WTC11 (cell line): ENCODE data around the gene MMP13.
A peak's percentile ranks its signal among the peaks of the same experiment; 100 is the strongest.

ENCODE experiments used
- CBFB ChIP-seq: sonication (generic); formaldehyde crosslinking; IDR thresholded peaks from 2 replicates; pipeline ENCODE4 v1.8.1; 2022; ENCODE audit warnings: mild to moderate bottlenecking, low read depth, missing genetic modification reagents
- FOXK1 ChIP-seq: sonication (generic); formaldehyde crosslinking; IDR thresholded peaks from 2 replicates; pipeline ENCODE4 v1.8.0; 2022; ENCODE audit warnings: mild to moderate bottlenecking, moderate library complexity, missing genetic modification reagents
- IRF2 ChIP-seq: sonication (generic); formaldehyde crosslinking; IDR thresholded peaks from 2 replicates; pipeline ENCODE4 v1.8.0; 2022; ENCODE audit warnings: low read depth, missing genetic modification reagents, borderline replicate concordance
- NR3C1 ChIP-seq: sonication (generic); formaldehyde crosslinking; conservative IDR thresholded peaks from 2 replicates; pipeline ENCODE4 v1.8.1; 2023; ENCODE audit warnings: low read depth, mild to moderate bottlenecking, missing genetic modification reagents
- ZNF138 ChIP-seq: sonication (generic); formaldehyde crosslinking; conservative IDR thresholded peaks from 2 replicates; pipeline ENCODE4 v1.8.1; 2022; ENCODE audit warnings: mild to moderate bottlenecking, moderate library complexity, missing genetic modification reagents
- TF ChIP-seq, protein P1 (sequence below): sonication (generic); formaldehyde crosslinking; IDR thresholded peaks from 2 replicates; pipeline ENCODE4 v1.8.1; 2023; ENCODE audit warnings: mild to moderate bottlenecking, missing genetic modification reagents, moderate library complexity
- TF ChIP-seq, protein P2 (sequence below): fragments of 200-600 bp; IDR thresholded peaks from 2 replicates; pipeline ENCODE4 v1.8.0; 2022; ENCODE audit warnings: antibody characterized with exemption
- TF ChIP-seq, protein P3 (sequence below): sonication (generic); formaldehyde crosslinking; IDR thresholded peaks from 2 replicates; pipeline ENCODE4 v1.8.1; 2022; ENCODE audit warnings: mild to moderate bottlenecking, moderate library complexity, missing genetic modification reagents
- TF ChIP-seq, protein P4 (sequence below): sonication (generic); formaldehyde crosslinking; IDR thresholded peaks from 2 replicates; pipeline ENCODE4 v1.8.0; 2023; ENCODE audit warnings: mild to moderate bottlenecking, missing genetic modification reagents
- TF ChIP-seq, protein P5 (sequence below): sonication (generic); formaldehyde crosslinking; IDR thresholded peaks from 2 replicates; pipeline ENCODE4 v1.8.0; 2023; ENCODE audit warnings: missing genetic modification reagents, mild to moderate bottlenecking, borderline replicate concordance
- TF ChIP-seq, protein P6 (sequence below): sonication (generic); formaldehyde crosslinking; IDR thresholded peaks from 2 replicates; pipeline ENCODE4 v1.8.0; 2022; ENCODE audit warnings: mild to moderate bottlenecking, missing genetic modification reagents
- TF ChIP-seq, protein P7 (sequence below): fragments of 250-450 bp; sonication (Bioruptor Pico); IDR thresholded peaks from 2 replicates; pipeline ENCODE4 v1.9.0; 2021; ENCODE audit warnings: mild to moderate bottlenecking
- TF ChIP-seq, protein P8 (sequence below): sonication (generic); formaldehyde crosslinking; IDR thresholded peaks from 2 replicates; pipeline ENCODE4 v1.8.1; 2022; ENCODE audit warnings: low read depth, mild to moderate bottlenecking, moderate library complexity, missing genetic modification reagents, borderline replicate concordance

DNA sequence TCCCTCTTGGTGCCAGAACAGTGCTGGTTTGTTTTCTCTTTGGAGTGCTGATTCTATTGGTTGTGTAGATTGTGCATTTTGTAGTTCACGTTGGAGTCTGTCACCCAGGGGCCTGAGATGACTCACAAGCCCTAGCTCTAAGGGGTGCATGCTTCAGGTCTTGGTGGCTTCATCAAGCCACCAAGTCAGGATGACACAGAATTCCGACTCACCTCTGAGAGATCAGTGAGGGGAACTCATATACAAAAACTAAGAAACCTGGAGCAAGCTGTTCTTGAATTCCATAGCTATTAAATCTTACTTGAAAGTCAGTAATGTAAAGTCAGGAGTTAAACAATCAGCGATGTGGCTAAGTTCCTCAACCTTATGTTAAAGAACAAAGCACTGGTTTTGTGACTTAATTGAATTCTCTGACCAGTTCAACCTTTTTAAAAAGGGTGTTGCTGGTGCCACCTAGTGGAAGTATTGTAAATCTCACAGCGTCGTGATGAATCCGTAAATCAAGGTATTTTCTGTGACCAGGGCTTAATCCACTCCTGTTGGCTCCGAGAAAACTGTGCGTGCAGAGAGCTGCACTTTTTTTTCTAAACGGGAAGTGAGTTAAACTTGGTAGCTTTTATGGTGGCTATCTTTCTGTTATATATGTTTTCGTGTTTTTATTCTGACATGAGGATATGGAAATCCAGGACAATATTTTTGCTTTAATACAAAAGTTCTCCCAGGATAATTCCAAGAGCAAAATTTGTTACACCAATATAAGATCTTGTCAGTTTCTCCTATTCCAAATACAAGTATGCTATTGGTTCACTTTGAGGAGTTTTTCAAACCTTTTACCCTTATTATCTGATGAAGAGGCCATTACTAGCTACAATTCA is 14.6 kb downstream of the MMP13 start:
- TF ChIP-seq, protein P1, sequence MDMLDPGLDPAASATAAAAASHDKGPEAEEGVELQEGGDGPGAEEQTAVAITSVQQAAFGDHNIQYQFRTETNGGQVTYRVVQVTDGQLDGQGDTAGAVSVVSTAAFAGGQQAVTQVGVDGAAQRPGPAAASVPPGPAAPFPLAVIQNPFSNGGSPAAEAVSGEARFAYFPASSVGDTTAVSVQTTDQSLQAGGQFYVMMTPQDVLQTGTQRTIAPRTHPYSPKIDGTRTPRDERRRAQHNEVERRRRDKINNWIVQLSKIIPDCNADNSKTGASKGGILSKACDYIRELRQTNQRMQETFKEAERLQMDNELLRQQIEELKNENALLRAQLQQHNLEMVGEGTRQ (CRISPR knock-in tag), result no peak
- TF ChIP-seq, protein P2, sequence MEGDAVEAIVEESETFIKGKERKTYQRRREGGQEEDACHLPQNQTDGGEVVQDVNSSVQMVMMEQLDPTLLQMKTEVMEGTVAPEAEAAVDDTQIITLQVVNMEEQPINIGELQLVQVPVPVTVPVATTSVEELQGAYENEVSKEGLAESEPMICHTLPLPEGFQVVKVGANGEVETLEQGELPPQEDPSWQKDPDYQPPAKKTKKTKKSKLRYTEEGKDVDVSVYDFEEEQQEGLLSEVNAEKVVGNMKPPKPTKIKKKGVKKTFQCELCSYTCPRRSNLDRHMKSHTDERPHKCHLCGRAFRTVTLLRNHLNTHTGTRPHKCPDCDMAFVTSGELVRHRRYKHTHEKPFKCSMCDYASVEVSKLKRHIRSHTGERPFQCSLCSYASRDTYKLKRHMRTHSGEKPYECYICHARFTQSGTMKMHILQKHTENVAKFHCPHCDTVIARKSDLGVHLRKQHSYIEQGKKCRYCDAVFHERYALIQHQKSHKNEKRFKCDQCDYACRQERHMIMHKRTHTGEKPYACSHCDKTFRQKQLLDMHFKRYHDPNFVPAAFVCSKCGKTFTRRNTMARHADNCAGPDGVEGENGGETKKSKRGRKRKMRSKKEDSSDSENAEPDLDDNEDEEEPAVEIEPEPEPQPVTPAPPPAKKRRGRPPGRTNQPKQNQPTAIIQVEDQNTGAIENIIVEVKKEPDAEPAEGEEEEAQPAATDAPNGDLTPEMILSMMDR, result peak; percentile 60
- TF ChIP-seq, protein P3, sequence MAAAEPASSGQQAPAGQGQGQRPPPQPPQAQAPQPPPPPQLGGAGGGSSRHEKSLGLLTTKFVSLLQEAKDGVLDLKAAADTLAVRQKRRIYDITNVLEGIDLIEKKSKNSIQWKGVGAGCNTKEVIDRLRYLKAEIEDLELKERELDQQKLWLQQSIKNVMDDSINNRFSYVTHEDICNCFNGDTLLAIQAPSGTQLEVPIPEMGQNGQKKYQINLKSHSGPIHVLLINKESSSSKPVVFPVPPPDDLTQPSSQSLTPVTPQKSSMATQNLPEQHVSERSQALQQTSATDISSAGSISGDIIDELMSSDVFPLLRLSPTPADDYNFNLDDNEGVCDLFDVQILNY (CRISPR knock-in tag), result no peak
- TF ChIP-seq, protein P4, sequence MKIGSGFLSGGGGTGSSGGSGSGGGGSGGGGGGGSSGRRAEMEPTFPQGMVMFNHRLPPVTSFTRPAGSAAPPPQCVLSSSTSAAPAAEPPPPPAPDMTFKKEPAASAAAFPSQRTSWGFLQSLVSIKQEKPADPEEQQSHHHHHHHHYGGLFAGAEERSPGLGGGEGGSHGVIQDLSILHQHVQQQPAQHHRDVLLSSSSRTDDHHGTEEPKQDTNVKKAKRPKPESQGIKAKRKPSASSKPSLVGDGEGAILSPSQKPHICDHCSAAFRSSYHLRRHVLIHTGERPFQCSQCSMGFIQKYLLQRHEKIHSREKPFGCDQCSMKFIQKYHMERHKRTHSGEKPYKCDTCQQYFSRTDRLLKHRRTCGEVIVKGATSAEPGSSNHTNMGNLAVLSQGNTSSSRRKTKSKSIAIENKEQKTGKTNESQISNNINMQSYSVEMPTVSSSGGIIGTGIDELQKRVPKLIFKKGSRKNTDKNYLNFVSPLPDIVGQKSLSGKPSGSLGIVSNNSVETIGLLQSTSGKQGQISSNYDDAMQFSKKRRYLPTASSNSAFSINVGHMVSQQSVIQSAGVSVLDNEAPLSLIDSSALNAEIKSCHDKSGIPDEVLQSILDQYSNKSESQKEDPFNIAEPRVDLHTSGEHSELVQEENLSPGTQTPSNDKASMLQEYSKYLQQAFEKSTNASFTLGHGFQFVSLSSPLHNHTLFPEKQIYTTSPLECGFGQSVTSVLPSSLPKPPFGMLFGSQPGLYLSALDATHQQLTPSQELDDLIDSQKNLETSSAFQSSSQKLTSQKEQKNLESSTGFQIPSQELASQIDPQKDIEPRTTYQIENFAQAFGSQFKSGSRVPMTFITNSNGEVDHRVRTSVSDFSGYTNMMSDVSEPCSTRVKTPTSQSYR, result no peak
- TF ChIP-seq, protein P5, sequence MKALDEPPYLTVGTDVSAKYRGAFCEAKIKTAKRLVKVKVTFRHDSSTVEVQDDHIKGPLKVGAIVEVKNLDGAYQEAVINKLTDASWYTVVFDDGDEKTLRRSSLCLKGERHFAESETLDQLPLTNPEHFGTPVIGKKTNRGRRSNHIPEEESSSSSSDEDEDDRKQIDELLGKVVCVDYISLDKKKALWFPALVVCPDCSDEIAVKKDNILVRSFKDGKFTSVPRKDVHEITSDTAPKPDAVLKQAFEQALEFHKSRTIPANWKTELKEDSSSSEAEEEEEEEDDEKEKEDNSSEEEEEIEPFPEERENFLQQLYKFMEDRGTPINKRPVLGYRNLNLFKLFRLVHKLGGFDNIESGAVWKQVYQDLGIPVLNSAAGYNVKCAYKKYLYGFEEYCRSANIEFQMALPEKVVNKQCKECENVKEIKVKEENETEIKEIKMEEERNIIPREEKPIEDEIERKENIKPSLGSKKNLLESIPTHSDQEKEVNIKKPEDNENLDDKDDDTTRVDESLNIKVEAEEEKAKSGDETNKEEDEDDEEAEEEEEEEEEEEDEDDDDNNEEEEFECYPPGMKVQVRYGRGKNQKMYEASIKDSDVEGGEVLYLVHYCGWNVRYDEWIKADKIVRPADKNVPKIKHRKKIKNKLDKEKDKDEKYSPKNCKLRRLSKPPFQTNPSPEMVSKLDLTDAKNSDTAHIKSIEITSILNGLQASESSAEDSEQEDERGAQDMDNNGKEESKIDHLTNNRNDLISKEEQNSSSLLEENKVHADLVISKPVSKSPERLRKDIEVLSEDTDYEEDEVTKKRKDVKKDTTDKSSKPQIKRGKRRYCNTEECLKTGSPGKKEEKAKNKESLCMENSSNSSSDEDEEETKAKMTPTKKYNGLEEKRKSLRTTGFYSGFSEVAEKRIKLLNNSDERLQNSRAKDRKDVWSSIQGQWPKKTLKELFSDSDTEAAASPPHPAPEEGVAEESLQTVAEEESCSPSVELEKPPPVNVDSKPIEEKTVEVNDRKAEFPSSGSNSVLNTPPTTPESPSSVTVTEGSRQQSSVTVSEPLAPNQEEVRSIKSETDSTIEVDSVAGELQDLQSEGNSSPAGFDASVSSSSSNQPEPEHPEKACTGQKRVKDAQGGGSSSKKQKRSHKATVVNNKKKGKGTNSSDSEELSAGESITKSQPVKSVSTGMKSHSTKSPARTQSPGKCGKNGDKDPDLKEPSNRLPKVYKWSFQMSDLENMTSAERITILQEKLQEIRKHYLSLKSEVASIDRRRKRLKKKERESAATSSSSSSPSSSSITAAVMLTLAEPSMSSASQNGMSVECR, result no peak
- TF ChIP-seq FOXK1 (no peak), IRF2 (CRISPR knock-in tag) (no peak), ZNF138 (CRISPR knock-in tag) (no peak), NR3C1 (CRISPR knock-in tag) (no peak), CBFB (CRISPR knock-in tag) (no peak)
- TF ChIP-seq, protein P6, sequence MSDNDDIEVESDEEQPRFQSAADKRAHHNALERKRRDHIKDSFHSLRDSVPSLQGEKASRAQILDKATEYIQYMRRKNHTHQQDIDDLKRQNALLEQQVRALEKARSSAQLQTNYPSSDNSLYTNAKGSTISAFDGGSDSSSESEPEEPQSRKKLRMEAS (CRISPR knock-in tag), result no peak
- TF ChIP-seq, protein P7, sequence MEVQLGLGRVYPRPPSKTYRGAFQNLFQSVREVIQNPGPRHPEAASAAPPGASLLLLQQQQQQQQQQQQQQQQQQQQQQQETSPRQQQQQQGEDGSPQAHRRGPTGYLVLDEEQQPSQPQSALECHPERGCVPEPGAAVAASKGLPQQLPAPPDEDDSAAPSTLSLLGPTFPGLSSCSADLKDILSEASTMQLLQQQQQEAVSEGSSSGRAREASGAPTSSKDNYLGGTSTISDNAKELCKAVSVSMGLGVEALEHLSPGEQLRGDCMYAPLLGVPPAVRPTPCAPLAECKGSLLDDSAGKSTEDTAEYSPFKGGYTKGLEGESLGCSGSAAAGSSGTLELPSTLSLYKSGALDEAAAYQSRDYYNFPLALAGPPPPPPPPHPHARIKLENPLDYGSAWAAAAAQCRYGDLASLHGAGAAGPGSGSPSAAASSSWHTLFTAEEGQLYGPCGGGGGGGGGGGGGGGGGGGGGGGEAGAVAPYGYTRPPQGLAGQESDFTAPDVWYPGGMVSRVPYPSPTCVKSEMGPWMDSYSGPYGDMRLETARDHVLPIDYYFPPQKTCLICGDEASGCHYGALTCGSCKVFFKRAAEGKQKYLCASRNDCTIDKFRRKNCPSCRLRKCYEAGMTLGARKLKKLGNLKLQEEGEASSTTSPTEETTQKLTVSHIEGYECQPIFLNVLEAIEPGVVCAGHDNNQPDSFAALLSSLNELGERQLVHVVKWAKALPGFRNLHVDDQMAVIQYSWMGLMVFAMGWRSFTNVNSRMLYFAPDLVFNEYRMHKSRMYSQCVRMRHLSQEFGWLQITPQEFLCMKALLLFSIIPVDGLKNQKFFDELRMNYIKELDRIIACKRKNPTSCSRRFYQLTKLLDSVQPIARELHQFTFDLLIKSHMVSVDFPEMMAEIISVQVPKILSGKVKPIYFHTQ, result no peak
- TF ChIP-seq, protein P8, sequence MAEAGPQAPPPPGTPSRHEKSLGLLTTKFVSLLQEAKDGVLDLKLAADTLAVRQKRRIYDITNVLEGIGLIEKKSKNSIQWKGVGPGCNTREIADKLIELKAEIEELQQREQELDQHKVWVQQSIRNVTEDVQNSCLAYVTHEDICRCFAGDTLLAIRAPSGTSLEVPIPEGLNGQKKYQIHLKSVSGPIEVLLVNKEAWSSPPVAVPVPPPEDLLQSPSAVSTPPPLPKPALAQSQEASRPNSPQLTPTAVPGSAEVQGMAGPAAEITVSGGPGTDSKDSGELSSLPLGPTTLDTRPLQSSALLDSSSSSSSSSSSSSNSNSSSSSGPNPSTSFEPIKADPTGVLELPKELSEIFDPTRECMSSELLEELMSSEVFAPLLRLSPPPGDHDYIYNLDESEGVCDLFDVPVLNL (CRISPR knock-in tag), result no peak
